ENCODE results near the gene SLC35E4. TPM values are rescaled to one million over a fixed set of nuclear protein-coding genes. Genes with fewer than 3 reads are reported as not detected.

Gene SLC35E4
- total and polyA plus RNA-seq, 9 of the 15 experiments (the other 6 are each of a cell fraction or from before 2014, with no cell fraction given): 0.06 to 2.3 (median 0.86) TPM; not detected in 1

- TF ChIP-seq ZNF639 (CRISPR knock-in tag; conservative IDR thresholded peaks at IDR 0.05 in 1 of 2, IDR thresholded peaks at IDR 0.05 in 1 of 2) (no peak), RBM15 (IDR thresholded peaks at IDR 0.05; ENCODE audit: insufficient read depth, low read length) (no peak), TRIM25 (IDR thresholded peaks at IDR 0.05; ENCODE audit: borderline replicate concordance) (no peak), ELK1 (CRISPR knock-in tag; IDR thresholded peaks at IDR 0.05) (no peak), ZBTB40 (IDR thresholded peaks at IDR 0.05) (no peak), ZBTB40 (CRISPR knock-in tag; IDR thresholded peaks at IDR 0.05) (no peak), ELK3 (CRISPR knock-in tag; IDR thresholded peaks at IDR 0.05) (no peak), WHSC1 (IDR thresholded peaks at IDR 0.05; ENCODE audit: low read length) (no peak), HNRNPK (IDR thresholded peaks at IDR 0.05; ENCODE audit: low read depth, low read length, poor library complexity, severe bottlenecking) (no peak), NCOA2 (IDR thresholded peaks at IDR 0.05; ENCODE audit: partially characterized antibody in 2 of 2) (no peak)
Measured at GRCh38 chr22:30634471-30635233, 929 bp upstream of the SLC35E4 start (continued).
